ENCODE measurements around the gene DYNC1H1.

- TF ChIP-seq CTCF (IDR thresholded peaks at IDR 0.05) (no peak), ZFX (IDR thresholded peaks at IDR 0.05; ENCODE audit: borderline replicate concordance) (no peak)
Observed at GRCh38 chr14:101922866-101923265, 41.5 kb upstream of the DYNC1H1 start.

All from 22Rv1 (cell line).